ENCODE measurements around the gene MYO18A.

Gene MYO18A

GRCh38 chr17:29048440-29049368 is 131.5 kb downstream of the MYO18A start:
- Histone ChIP-seq H3K4me1 (ENCODE audit: control insufficient read depth, insufficient read depth, low read length, poor library complexity, severe bottlenecking) (no peaks in the 10 kb centered on the region), H3K36me3 (ENCODE audit: control insufficient read depth, insufficient read depth, low read length) (no peaks in the 10 kb centered on the region), H3K9me3 (ENCODE audit: control insufficient read depth, low read length) (no peaks in the 10 kb centered on the region), H3K27ac (ENCODE audit: insufficient read depth, low read length, poor library complexity, severe bottlenecking) (no peak overlapping the region), H3K4me3 (ENCODE audit: insufficient read depth, low read depth, low read length, poor library complexity, severe bottlenecking) (no peak overlapping the region), H3K27me3 (replicated peaks; ENCODE audit: control insufficient read depth, insufficient read depth, low read length, poor library complexity, severe bottlenecking) (no peaks in the 10 kb centered on the region)
- DNase-seq, result no peak

GRCh38 chr17:29046473-29046839 is 133.7 kb downstream of the MYO18A start:
- Histone ChIP-seq H3K36me3 (ENCODE audit: control insufficient read depth, insufficient read depth, low read length) (no peaks in the 10 kb centered on the region), H3K9me3 (ENCODE audit: control insufficient read depth, low read length) (no peaks in the 10 kb centered on the region), H3K27me3 (replicated peaks; ENCODE audit: control insufficient read depth, insufficient read depth, low read length, poor library complexity, severe bottlenecking) (no peaks in the 10 kb centered on the region), H3K27ac (ENCODE audit: insufficient read depth, low read length, poor library complexity, severe bottlenecking) (no peak overlapping the region), H3K4me1 (ENCODE audit: control insufficient read depth, insufficient read depth, low read length, poor library complexity, severe bottlenecking) (no peaks in the 10 kb centered on the region), H3K4me3 (ENCODE audit: insufficient read depth, low read depth, low read length, poor library complexity, severe bottlenecking) (no peak overlapping the region)
- DNase-seq, result no peak

- Histone ChIP-seq H3K36me3 (ENCODE audit: control insufficient read depth, insufficient read depth, low read length) (no peaks in the 10 kb centered on the region), H3K27me3 (replicated peaks; ENCODE audit: control insufficient read depth, insufficient read depth, low read length, poor library complexity, severe bottlenecking) (no peaks in the 10 kb centered on the region), H3K27ac (ENCODE audit: insufficient read depth, low read length, poor library complexity, severe bottlenecking) (no peak overlapping the region), H3K4me1 (ENCODE audit: control insufficient read depth, insufficient read depth, low read length, poor library complexity, severe bottlenecking) (no peaks in the 10 kb centered on the region), H3K9me3 (ENCODE audit: control insufficient read depth, low read length) (no peaks in the 10 kb centered on the region), H3K4me3 (ENCODE audit: insufficient read depth, low read depth, low read length, poor library complexity, severe bottlenecking) (no peak overlapping the region)
- no peak for DNase-seq
Observed at GRCh38 chr17:29045734-29046472, 134.3 kb downstream of the MYO18A start.

- H3K4me3 ChIP-seq (ENCODE audit: insufficient read depth, low read depth, low read length, poor library complexity, severe bottlenecking), result no peak overlapping the region
- no peaks in the 10 kb centered on the region for H3K27me3 ChIP-seq (replicated peaks; ENCODE audit: control insufficient read depth, insufficient read depth, low read length, poor library complexity, severe bottlenecking)
- no peaks in the 10 kb centered on the region for H3K9me3 ChIP-seq (ENCODE audit: control insufficient read depth, low read length)
- no peak for DNase-seq
- H3K27ac ChIP-seq (ENCODE audit: insufficient read depth, low read length, poor library complexity, severe bottlenecking), result no peak overlapping the region
- H3K36me3 ChIP-seq (ENCODE audit: control insufficient read depth, insufficient read depth, low read length), result no peaks in the 10 kb centered on the region
- no peaks in the 10 kb centered on the region for H3K4me1 ChIP-seq (ENCODE audit: control insufficient read depth, insufficient read depth, low read length, poor library complexity, severe bottlenecking)
Observed at GRCh38 chr17:29045026-29045425, 135.2 kb downstream of the MYO18A start.

- H3K27ac ChIP-seq (ENCODE audit: insufficient read depth, low read length, poor library complexity, severe bottlenecking), result no peak overlapping the region
- no peaks in the 10 kb centered on the region for H3K36me3 ChIP-seq (ENCODE audit: control insufficient read depth, insufficient read depth, low read length)
- DNase-seq, result no peak
- H3K9me3 ChIP-seq (ENCODE audit: control insufficient read depth, low read length), result no peaks in the 10 kb centered on the region
- H3K27me3 ChIP-seq (replicated peaks; ENCODE audit: control insufficient read depth, insufficient read depth, low read length, poor library complexity, severe bottlenecking), result no peaks in the 10 kb centered on the region
- H3K4me1 ChIP-seq (ENCODE audit: control insufficient read depth, insufficient read depth, low read length, poor library complexity, severe bottlenecking), result no peaks in the 10 kb centered on the region
- no peak overlapping the region for H3K4me3 ChIP-seq (ENCODE audit: insufficient read depth, low read depth, low read length, poor library complexity, severe bottlenecking)
Observed at GRCh38 chr17:29043539-29044145, 136.6 kb downstream of the MYO18A start.

- Histone ChIP-seq H3K27ac (ENCODE audit: insufficient read depth, low read length, poor library complexity, severe bottlenecking) (no peak within 1 kb of the TSS), H3K9me3 (ENCODE audit: control insufficient read depth, low read length) (no peaks in the 10 kb centered on the region), H3K27me3 (replicated peaks; ENCODE audit: control insufficient read depth, insufficient read depth, low read length, poor library complexity, severe bottlenecking) (no peaks in the 10 kb centered on the region), H3K4me3 (ENCODE audit: insufficient read depth, low read depth, low read length, poor library complexity, severe bottlenecking) (no peak within 1 kb of the TSS), H3K4me1 (ENCODE audit: control insufficient read depth, insufficient read depth, low read length, poor library complexity, severe bottlenecking) (no peaks in the 10 kb centered on the region), H3K36me3 (ENCODE audit: control insufficient read depth, insufficient read depth, low read length) (no peaks in the 10 kb centered on the region)
- no peak for DNase-seq
Observed at GRCh38 chr17:29042679-29043538, 137.3 kb downstream of the MYO18A start, which contains the start of gene PIPOX. Gene PIPOX, plus strand, starts transcription at chr17:29043141. Its CDS starts 85 bp downstream, at chr17:29043226.

GRCh38 chr17:29042026-29042678 is 138.0 kb downstream of the MYO18A start:
- H3K4me1 ChIP-seq (ENCODE audit: control insufficient read depth, insufficient read depth, low read length, poor library complexity, severe bottlenecking), result no peaks in the 10 kb centered on the region
- no peak for DNase-seq
- no peak overlapping the region for H3K27ac ChIP-seq (ENCODE audit: insufficient read depth, low read length, poor library complexity, severe bottlenecking)
- no peaks in the 10 kb centered on the region for H3K36me3 ChIP-seq (ENCODE audit: control insufficient read depth, insufficient read depth, low read length)
- no peak overlapping the region for H3K4me3 ChIP-seq (ENCODE audit: insufficient read depth, low read depth, low read length, poor library complexity, severe bottlenecking)
- no peaks in the 10 kb centered on the region for H3K9me3 ChIP-seq (ENCODE audit: control insufficient read depth, low read length)
- H3K27me3 ChIP-seq (replicated peaks; ENCODE audit: control insufficient read depth, insufficient read depth, low read length, poor library complexity, severe bottlenecking), result no peaks in the 10 kb centered on the region

GRCh38 chr17:29041571-29041970 is 138.6 kb downstream of the MYO18A start:
- Histone ChIP-seq H3K9me3 (ENCODE audit: control insufficient read depth, low read length) (no peaks in the 10 kb centered on the region), H3K27ac (ENCODE audit: insufficient read depth, low read length, poor library complexity, severe bottlenecking) (no peak overlapping the region), H3K4me1 (ENCODE audit: control insufficient read depth, insufficient read depth, low read length, poor library complexity, severe bottlenecking) (no peaks in the 10 kb centered on the region), H3K27me3 (replicated peaks; ENCODE audit: control insufficient read depth, insufficient read depth, low read length, poor library complexity, severe bottlenecking) (no peaks in the 10 kb centered on the region), H3K4me3 (ENCODE audit: insufficient read depth, low read depth, low read length, poor library complexity, severe bottlenecking) (no peak overlapping the region), H3K36me3 (ENCODE audit: control insufficient read depth, insufficient read depth, low read length) (no peaks in the 10 kb centered on the region)
- no peak for DNase-seq

- Histone ChIP-seq H3K4me3 (ENCODE audit: insufficient read depth, low read depth, low read length, poor library complexity, severe bottlenecking) (no peak overlapping the region), H3K27me3 (replicated peaks; ENCODE audit: control insufficient read depth, insufficient read depth, low read length, poor library complexity, severe bottlenecking) (no peaks in the 10 kb centered on the region), H3K27ac (ENCODE audit: insufficient read depth, low read length, poor library complexity, severe bottlenecking) (no peak overlapping the region), H3K9me3 (ENCODE audit: control insufficient read depth, low read length) (no peaks in the 10 kb centered on the region), H3K36me3 (ENCODE audit: control insufficient read depth, insufficient read depth, low read length) (no peaks in the 10 kb centered on the region), H3K4me1 (ENCODE audit: control insufficient read depth, insufficient read depth, low read length, poor library complexity, severe bottlenecking) (no peaks in the 10 kb centered on the region)
- DNase-seq, result no peak
Observed at GRCh38 chr17:29041091-29041490, 139.1 kb downstream of the MYO18A start.
